HG03558 (cell line): Measurements from ENCODE around the gene KIRREL3.

ENCODE experiments used
- ATAC-seq: cut with Tn5 transposase; IDR thresholded peaks from one replicate; pipeline ENCODE4 v1.9.1; 2021; ENCODE audit warnings: moderate number of reproducible peaks; ENCODE audit not compliant: unreplicated experiment; ENCODE audit errors: extremely low read depth

The KIRREL3 gene

GRCh38 chr11:126533560-126533959 lies 467.0 kb downstream of the KIRREL3 start:
- ATAC-seq, result no peak

GRCh38 chr11:126530416-126530815 lies 470.2 kb downstream of the KIRREL3 start:
- ATAC-seq, result no peak

- ATAC-seq, result no peak
Measured at GRCh38 chr11:126529037-126529436, 471.5 kb downstream of the KIRREL3 start.

GRCh38 chr11:126528075-126528474 lies 472.5 kb downstream of the KIRREL3 start:
- no peak for ATAC-seq

GRCh38 chr11:126527651-126528050 lies 472.9 kb downstream of the KIRREL3 start:
- ATAC-seq, result no peak

GRCh38 chr11:126526471-126526870 lies 474.1 kb downstream of the KIRREL3 start:
- ATAC-seq, result no peak

- no peak for ATAC-seq
Measured at GRCh38 chr11:126525702-126526101, 474.9 kb downstream of the KIRREL3 start.

GRCh38 chr11:126525216-126525615 lies 475.4 kb downstream of the KIRREL3 start:
- ATAC-seq, result no peak

- ATAC-seq, result no peak
Measured at GRCh38 chr11:126523441-126524205, 476.9 kb downstream of the KIRREL3 start.

GRCh38 chr11:126522606-126523005 lies 478.0 kb downstream of the KIRREL3 start:
- no peak for ATAC-seq

GRCh38 chr11:126522152-126522551 lies 478.4 kb downstream of the KIRREL3 start:
- no peak for ATAC-seq

GRCh38 chr11:126521196-126521595 lies 479.4 kb downstream of the KIRREL3 start:
- no peak for ATAC-seq

- ATAC-seq, result no peak
Measured at GRCh38 chr11:126519764-126520734, 480.5 kb downstream of the KIRREL3 start.

- no peak for ATAC-seq
Measured at GRCh38 chr11:126518972-126519690, 481.4 kb downstream of the KIRREL3 start.

GRCh38 chr11:126518071-126518971 lies 482.2 kb downstream of the KIRREL3 start:
- no peak for ATAC-seq

- ATAC-seq, result no peak
Measured at GRCh38 chr11:126515501-126515900, 485.1 kb downstream of the KIRREL3 start.

- no peak for ATAC-seq
Measured at GRCh38 chr11:126514061-126514693, 486.4 kb downstream of the KIRREL3 start.

GRCh38 chr11:126512741-126513715 lies 487.5 kb downstream of the KIRREL3 start:
- ATAC-seq, result no peak
